ENCODE results near the gene HADHA.

DNA sequence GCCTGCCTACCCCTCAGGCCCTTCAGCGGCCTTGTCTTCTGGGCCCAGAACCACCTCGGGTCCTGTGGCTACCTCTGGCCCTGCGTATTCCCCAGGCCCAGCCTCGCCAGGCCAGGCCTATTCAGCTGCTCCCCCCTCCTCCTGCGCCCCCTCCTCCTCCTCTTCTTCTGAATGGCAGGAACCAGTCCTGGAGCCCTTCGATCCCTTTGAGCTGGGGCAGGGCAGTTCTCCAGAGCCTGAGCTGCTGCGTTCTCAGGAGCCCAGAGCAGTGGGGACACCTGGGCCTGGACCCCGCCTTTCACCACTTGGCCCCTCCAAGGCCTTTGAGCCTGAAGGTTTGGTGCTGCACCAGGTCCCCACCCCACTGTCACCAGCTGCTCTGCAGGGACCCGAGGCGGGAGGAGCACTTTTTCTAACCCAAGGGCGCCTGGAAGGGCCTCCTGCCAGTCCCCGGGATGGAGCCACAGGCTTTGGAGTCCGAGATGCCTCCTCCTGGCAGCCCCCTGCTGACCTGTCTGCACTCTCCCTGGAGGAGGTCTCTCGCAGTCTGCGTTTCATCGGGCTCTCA is 56.8 kb downstream of the HADHA start:
- TF ChIP-seq TAF1 (IDR thresholded peaks at IDR 0.05; ENCODE audit: borderline replicate concordance, insufficient read depth, low read length): no peak
- no peak for TF ChIP-seq POLR2AphosphoS5 (IDR thresholded peaks at IDR 0.05; ENCODE audit: low read depth, low read length)
